ENCODE data around the gene CCDC6.
A peak's percentile ranks its signal among the peaks of the same experiment; 100 is the strongest.
"Not testable (repeated sequence)": the region's sequence is repeated elsewhere in the genome, so short reads cannot be mapped to it uniquely, and the experiment has no call there.

CCDC6 gene

DNA sequence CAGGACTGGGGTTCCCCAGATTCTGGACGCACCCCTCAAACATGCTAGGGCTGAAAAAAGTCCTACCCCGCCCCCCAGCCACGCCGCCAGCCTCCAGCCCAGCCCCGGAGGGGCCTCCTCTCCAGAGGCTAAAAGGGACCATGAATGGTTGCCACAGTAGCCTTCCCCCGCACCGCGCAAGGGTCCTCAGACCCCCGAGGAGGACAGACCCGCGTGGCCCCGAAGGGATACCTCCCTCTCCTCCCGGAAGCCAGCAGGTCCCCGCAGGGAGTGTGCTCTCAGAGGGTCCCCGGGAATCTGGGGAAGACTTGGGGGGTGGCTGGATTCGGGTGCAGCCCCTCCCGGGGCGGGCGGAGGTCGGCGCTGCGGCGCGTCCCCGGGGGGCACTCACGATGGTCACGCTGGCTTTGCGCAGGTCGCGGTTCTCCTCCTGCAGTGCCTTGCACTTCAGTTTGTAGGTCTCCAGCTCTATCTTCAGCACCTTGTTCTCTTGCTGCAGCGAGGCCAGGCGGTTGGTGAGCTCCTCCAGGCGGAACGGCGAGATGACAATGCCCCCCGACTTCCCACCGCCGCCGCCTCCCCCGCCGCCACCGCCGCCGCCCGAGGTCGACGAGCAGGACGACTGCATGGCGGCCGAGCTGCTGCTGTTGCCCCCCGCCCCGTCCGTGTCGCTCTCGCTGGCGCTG is 482 bp downstream of the CCDC6 start:
- no peak for DNase-seq (ENCODE audit: low read depth)

GRCh38 chr10:59905066-59905730 is 1.2 kb downstream of the CCDC6 start:
- DNase-seq (ENCODE audit: low read depth), result no peak

DNA sequence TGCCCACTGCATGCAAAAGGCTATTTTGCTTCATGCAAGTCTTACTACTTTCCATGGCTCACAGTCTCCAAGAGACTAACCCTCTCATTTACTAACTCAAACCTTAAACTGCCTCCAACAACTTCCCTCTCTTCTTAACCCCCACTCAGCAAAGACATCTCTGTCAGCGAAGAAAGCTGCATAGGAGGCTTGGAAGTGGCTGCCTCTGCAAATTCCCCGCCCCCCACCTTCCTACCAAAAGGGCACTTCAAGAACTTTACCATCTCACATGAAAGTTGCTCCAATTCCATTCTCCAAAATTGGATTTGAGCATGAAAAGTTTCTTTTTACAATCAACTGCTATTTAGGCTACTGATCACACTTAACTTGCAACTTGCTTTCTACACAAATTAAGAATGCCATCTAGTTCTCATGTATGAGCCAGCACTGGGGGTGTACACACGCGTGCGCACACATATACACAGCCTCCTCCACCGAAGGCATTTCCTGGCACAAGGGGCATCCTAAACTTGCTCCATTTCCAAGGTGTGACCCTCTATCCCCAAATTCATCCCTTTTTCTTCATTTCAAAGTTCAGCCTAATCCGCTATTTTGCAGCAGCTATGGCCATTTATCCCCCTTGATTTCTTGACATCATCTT is 1.8 kb downstream of the CCDC6 start:
- no peak for DNase-seq (ENCODE audit: low read depth)

GRCh38 chr10:59903871-59904270 is 2.5 kb downstream of the CCDC6 start:
- DNase-seq (ENCODE audit: low read depth), result no peak

DNA sequence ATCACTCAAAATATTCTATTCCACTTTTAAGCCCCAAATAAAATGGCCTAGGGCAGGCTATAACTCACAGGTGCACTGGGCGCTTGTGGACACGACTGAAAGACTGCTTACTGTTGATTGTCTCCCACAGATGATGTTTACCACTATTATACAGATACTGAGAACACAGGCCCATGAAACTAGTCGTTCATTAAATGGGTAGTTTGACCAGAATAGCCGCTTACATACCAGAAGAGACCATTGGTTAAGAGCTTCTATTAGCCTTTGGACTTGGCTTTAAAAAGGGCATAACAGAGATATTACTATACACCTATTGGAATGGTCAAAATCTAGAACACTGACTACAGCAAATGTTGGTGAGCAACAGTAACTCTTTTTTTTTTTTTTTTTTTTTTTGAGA is 4.3 kb downstream of the CCDC6 start:
- no peak for DNase-seq (ENCODE audit: low read depth)

GRCh38 chr10:59901470-59901869 is 4.9 kb downstream of the CCDC6 start:
- no peak for DNase-seq (ENCODE audit: low read depth)

GRCh38 chr10:59900048-59900727 is 6.2 kb downstream of the CCDC6 start:
- DNase-seq (ENCODE audit: low read depth), result no peak

DNA sequence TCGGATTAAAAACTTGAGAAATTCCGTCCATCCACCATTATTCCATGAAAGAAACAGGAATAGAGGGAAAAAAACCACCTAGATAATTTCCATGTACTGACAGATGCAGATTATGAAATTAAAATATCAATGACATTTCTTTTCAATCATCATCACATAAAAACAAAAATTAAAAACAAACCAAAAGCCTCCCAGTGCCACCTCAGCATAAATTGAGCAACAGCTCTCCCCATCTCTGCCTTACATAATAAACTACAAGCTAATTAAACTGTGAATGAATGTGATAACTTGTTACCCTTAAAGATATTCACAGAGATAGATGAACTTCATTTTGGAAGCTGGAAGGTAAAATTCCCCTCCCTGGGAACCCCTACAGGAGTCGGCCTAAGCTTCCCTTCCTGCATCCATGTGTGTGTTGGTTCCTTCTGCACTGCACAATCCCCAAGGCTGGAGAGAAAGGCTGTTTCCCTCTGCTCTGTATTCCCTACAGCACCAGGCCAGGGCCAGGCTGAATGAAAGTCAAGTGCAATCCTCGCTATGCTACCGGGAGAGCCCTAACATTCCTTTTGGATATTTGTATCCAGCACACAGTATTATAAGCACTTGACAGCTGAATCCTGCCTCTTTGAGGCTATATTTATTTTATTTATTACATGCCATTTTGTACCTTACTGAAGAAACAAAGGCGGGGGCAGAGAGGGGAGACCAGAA is 8.1 kb downstream of the CCDC6 start:
- no peak for DNase-seq (ENCODE audit: low read depth)

DNA sequence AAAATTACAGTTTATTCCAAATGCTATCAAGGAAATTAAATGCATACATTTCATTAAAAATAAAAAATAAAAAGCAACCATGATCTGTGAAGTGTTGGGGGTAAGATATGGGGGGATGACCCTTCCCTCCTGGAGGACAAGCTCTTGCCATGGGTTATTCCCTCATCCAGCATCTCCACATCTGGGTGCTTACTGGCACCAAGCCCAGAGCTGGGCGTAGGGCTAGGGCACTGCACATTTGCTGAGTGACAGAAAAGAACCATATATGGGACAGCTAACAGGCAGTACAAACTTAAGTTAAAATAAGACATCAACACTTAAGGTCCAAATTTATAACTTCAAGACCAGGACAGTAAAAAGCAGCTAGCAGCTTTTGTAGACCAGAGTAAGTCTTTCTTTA is 10.2 kb downstream of the CCDC6 start:
- no peak for DNase-seq (ENCODE audit: low read depth)

DNA sequence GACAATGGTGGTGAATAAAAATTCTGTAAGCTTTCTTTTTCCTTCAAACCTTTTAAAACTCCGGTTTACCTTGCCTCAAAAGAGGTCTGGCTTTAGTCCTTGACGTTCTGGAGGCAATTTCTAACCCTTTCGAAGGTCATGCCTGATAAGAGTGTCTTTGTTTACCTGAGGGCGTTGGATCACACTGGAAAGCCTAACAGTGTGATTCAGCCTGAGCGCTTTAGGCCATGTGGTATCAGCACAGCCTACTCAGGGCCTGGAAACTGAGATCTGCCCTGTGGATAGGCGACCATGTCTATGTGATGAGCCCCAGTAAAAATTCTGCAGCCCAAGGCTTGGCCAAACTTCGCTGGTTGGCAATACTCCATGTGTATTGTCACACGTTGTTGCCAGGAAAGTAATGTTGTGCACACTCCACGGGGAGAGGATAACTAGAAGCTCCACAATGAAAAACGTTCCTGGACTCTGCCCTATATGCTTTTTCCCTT is 10.7 kb downstream of the CCDC6 start:
- no peak for DNase-seq (ENCODE audit: low read depth)

GRCh38 chr10:59894114-59894513 is 12.2 kb downstream of the CCDC6 start:
- DNase-seq (ENCODE audit: low read depth), result peak; percentile 49

DNA sequence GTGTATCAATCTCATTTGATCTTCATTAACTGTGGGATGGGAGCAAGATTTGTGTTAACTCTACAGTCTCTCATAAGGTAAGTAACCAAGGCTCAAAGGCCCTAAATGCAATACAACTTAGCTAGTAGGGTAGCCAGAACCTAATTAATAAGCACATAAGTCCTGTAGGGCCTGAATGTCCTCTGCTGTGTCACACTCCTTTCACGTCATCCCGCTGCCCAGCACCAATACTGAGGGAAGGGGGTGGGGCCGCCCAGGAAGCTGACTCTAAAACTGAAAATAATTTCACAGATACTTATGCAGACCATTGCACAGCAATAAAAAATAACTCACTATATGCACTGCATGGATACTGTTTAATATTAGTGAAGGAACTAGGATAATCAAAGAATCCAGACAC is 13.7 kb downstream of the CCDC6 start:
- DNase-seq (ENCODE audit: low read depth), result no peak

- DNase-seq (ENCODE audit: low read depth), result no peak
These were observed 14.4 kb downstream of the CCDC6 start for GRCh38 chr10:59891936-59892335.

- no peak for DNase-seq (ENCODE audit: low read depth)
These were observed 15.0 kb downstream of the CCDC6 start for GRCh38 chr10:59891349-59891748.

GRCh38 chr10:59888781-59889435 is 17.4 kb downstream of the CCDC6 start:
- no peak for DNase-seq (ENCODE audit: low read depth)

- no peak for DNase-seq (ENCODE audit: low read depth)
These were observed 18.2 kb downstream of the CCDC6 start for GRCh38 chr10:59887972-59888640.

DNA sequence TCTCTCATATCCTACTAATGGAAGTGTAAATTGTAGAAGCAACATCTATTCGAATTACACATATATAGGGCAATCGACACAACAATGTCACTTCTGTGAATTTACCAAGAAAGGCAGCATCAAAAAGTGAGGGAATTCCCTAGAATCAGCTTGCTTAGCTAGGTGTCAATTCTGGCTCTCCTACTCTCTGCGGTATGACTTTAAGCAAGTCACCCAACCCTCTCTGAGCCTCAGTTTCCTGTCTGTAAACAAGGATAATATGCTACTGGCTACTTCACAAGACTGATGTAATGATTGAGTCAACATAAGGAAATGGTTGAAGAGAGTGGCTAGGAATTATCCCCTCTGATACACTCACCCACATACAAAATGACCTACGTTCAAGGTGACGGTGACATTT is 19.4 kb downstream of the CCDC6 start:
- DNase-seq (ENCODE audit: low read depth), result no peak

DNA sequence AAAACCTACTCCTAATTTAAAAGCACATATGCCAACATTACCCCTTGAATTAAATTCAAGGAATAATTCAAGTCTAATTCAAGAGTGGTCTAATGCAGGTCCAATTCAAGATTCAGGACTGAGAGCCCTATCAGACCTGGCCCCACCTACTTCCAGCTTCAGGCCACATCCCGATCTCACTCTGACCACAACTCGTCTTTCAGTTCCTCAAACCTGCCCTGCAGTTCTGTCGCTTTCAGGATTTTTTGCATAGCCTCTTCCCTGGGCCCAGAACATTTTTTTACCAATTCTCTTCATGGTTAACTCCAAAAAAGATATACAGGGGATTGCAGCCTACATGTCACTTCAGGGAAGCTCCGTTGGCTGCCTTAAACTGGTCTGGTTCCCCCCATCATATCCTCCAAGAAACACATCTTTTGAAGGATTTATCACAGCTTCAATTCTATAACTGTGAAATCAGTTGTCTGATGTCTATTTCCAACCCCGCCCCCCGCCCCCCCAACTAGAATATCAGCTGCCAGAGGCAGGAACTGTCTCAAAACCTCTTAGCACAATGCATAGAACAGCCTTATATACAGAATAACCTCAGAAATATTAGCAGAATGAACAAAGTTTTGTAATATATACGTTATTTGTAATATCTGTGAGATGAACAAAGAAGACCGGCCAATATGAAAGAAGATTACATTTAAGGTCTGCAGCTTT is 20.8 kb downstream of the CCDC6 start:
- no peak for DNase-seq (ENCODE audit: low read depth)

GRCh38 chr10:59884893-59885292 is 21.5 kb downstream of the CCDC6 start:
- not testable (repeated sequence) for DNase-seq (ENCODE audit: low read depth)

- DNase-seq (ENCODE audit: low read depth), result no peak
These were observed 24.7 kb downstream of the CCDC6 start for GRCh38 chr10:59881640-59882039.

All from fibroblast of the conjunctiva (primary cell).